ENCODE measurements around the gene UNC119. TPM values are rescaled to one million over a fixed set of nuclear protein-coding genes. Genes with fewer than 3 reads are reported as not detected.

UNC119 gene
- total and polyA plus RNA-seq, 2 of the 13 experiments (the other 11 are each of a cell fraction or from before 2014, with no cell fraction given), result 10.4 to 63.1 TPM

GRCh38 chr17:28520687-28521086, 31.7 kb downstream of the UNC119 start:
- no peak overlapping the region for H3K4me3 ChIP-seq (replicated peaks in 1 of 3; ENCODE audit: insufficient read depth in 1 of 3, low read depth in 2 of 3, low read length in 3 of 3)
- no TSS peak for BruUV-seq (replicated peaks)
- no peaks in the 10 kb centered on the region for H3K9me3 ChIP-seq (ENCODE audit: low read length)
- peaks cover 19% of the 10 kb centered on the region for H3K4me1 ChIP-seq (ENCODE audit: insufficient read depth, low read length)
- ATAC-seq (no peak), FAIRE-seq (no peak), DNase-seq (ENCODE audit: low spot score) (no peak)
- in situ Hi-C loops (cut with HindIII; ENCODE audit: extremely low pct_ligation_motif_present, low pct_unique_long_range_greater_than_20kb) (no loop called here), intact Hi-C loops (cut with micrococcal nuclease; ENCODE audit: unreplicated experiment) (no loop called here)
- H4K20me1 ChIP-seq (ENCODE audit: insufficient read depth, low read length), result no peaks in the 10 kb centered on the region
- WGBS (ENCODE audit: low lambda C conversion rate), result 48% methylated on average over 3 of the region's 6 CpGs
- H3K9ac ChIP-seq (ENCODE audit: insufficient read depth, low read depth, low read length), result no peak overlapping the region
- ChIA-PET CTCF (ENCODE audit: low intra/inter-chr PET ratio, low total read pairs) (no interaction called here), POLR2A (no interaction called here)
- no peak overlapping the region for H2AFZ ChIP-seq (ENCODE audit: low read length)
- H3K27me3 ChIP-seq (ENCODE audit: control insufficient read depth in 1 of 2, insufficient read depth in 2 of 2, low read length in 2 of 2), result peaks cover 2 to 34% of the 10 kb centered on the region in 2 experiments; a peak in 4 of 5 replicates
- H3K27ac ChIP-seq (ENCODE audit: extremely low read length, insufficient read depth, low read length), result no peak overlapping the region
- no peaks in the 10 kb centered on the region for H3K79me2 ChIP-seq (ENCODE audit: insufficient read depth, low read length)
- H3K4me2 ChIP-seq (ENCODE audit: low read depth, low read length), result no peak overlapping the region
- no peaks in the 10 kb centered on the region for H3K36me3 ChIP-seq (replicated peaks in 1 of 2; ENCODE audit: control insufficient read depth in 1 of 2, insufficient read depth in 2 of 2, low read length in 2 of 2)
- TF ChIP-seq ZC3H4 (CRISPR knock-in tag; IDR thresholded peaks at IDR 0.05; ENCODE audit: borderline replicate concordance) (no peak), PBX3 (CRISPR knock-in tag; IDR thresholded peaks at IDR 0.05; ENCODE audit: borderline replicate concordance) (no peak), NR2F1 (CRISPR knock-in tag; IDR thresholded peaks at IDR 0.05) (no peak), ZMYM3 (CRISPR knock-in tag; IDR thresholded peaks at IDR 0.05) (no peak), HBP1 (CRISPR knock-in tag; IDR thresholded peaks at IDR 0.05; ENCODE audit: low read depth) (no peak), ZNF414 (CRISPR knock-in tag; IDR thresholded peaks at IDR 0.05) (no peak), ATF4 (CRISPR knock-in tag; IDR thresholded peaks at IDR 0.05) (no peak), CBX1 (IDR thresholded peaks at IDR 0.05; ENCODE audit: low read depth) (no peak), ZBTB2 (CRISPR knock-in tag; IDR thresholded peaks at IDR 0.05; ENCODE audit: low read depth) (no peak), CEBPZ (IDR thresholded peaks at IDR 0.05; ENCODE audit: low read length) (no peak), ZNF18 (CRISPR knock-in tag; IDR thresholded peaks at IDR 0.05; ENCODE audit: insufficient replicate concordance) (no peak), POLR2AphosphoS2 (IDR thresholded peaks at IDR 0.05; ENCODE audit: low read depth, low read length) (no peak), SNAPC2 (CRISPR knock-in tag; IDR thresholded peaks at IDR 0.05) (no peak)
